Measurements from ENCODE around the gene TBX18. TPM values are rescaled to one million over a fixed set of nuclear protein-coding genes. Genes with fewer than 3 reads are reported as not detected.

The TBX18 gene
- total RNA-seq, 1 experiment from 2014 or later, result not detected

GRCh38 chr6:84804720-84805119 lies 40.3 kb upstream of the TBX18 start:
- Mint-ChIP-seq H3K27ac (no peak overlapping the region), H3K36me3 (ENCODE audit: insufficient read depth in 1 of 3, low read depth in 3 of 3) (no peaks in the 10 kb centered on the region), H3K4me3 (no peak overlapping the region), H3K4me1 (peaks cover 4% of the 10 kb centered on the region in 2 experiments), H3K27me3 (ENCODE audit: low read depth) (peaks cover 4% of the 10 kb centered on the region; the same call in 1 of the 2 replicates), H3K9me3 (no peaks in the 10 kb centered on the region)
- H2AFZ ChIP-seq (ENCODE audit: low read length), result no peak overlapping the region
- H3K27me3 ChIP-seq (ENCODE audit: insufficient read depth, low read length), result no peaks in the 10 kb centered on the region
- no peak overlapping the region for H3K14ac ChIP-seq (ENCODE audit: insufficient read depth, low read length)
- H2BK15ac ChIP-seq (ENCODE audit: low read depth, low read length), result no peak overlapping the region
- no peak overlapping the region for H4K91ac ChIP-seq (ENCODE audit: insufficient read length, low read depth, low read length)
- H3K9ac ChIP-seq (ENCODE audit: extremely low read depth, insufficient read length, low read length), result no peak overlapping the region
- no peak overlapping the region for H2AK5ac ChIP-seq (ENCODE audit: insufficient read length, low read length)
- DNase-seq, result no peak
- no peaks in the 10 kb centered on the region for H3K79me2 ChIP-seq (ENCODE audit: insufficient read depth, low read length)
- H2BK12ac ChIP-seq (ENCODE audit: insufficient read length, low read depth, low read length), result no peak overlapping the region
- no peak overlapping the region for H2BK5ac ChIP-seq (ENCODE audit: insufficient read length, low read length)
- no peak overlapping the region for H3K18ac ChIP-seq (ENCODE audit: insufficient read length, low read depth, low read length)
- peaks cover 2% of the 10 kb centered on the region for H4K20me1 ChIP-seq (ENCODE audit: control insufficient read depth, insufficient read depth, insufficient read length)
- no peak for TF ChIP-seq CTCF (conservative IDR thresholded peaks at IDR 0.05)
- no peak overlapping the region for H2BK20ac ChIP-seq (ENCODE audit: low read depth, low read length, poor library complexity, severe bottlenecking)
- H4K8ac ChIP-seq (replicated peaks; ENCODE audit: insufficient read length, low read depth, low read length), result no peak overlapping the region
- H3T11ph ChIP-seq (ENCODE audit: low read length), result no peak overlapping the region
- H3K4me2 ChIP-seq (ENCODE audit: insufficient read depth, insufficient read length, low read length), result no peak overlapping the region
- H3K9me3 ChIP-seq (ENCODE audit: control insufficient read depth, low read depth, low read length), result no peaks in the 10 kb centered on the region
- no peak overlapping the region for H2BK120ac ChIP-seq (ENCODE audit: low read depth, low read length, poor library complexity, severe bottlenecking)
- no peak overlapping the region for H4K5ac ChIP-seq (ENCODE audit: insufficient read length, low read depth, low read length)
- H3K4me1 ChIP-seq (ENCODE audit: insufficient read depth, low read length), result no peaks in the 10 kb centered on the region
- H3K27ac ChIP-seq (ENCODE audit: insufficient read length, low read depth, low read length), result no peak overlapping the region
- no peak overlapping the region for H3K23ac ChIP-seq (ENCODE audit: insufficient read length, low read depth, low read length)
- no peaks in the 10 kb centered on the region for H3K79me1 ChIP-seq (ENCODE audit: insufficient read depth, low read depth, low read length, poor library complexity, severe bottlenecking)
- H3K4ac ChIP-seq (ENCODE audit: low read depth, low read length), result no peak overlapping the region
- H3K23me2 ChIP-seq (ENCODE audit: insufficient read length, low read depth, low read length, poor library complexity, severe bottlenecking), result no peaks in the 10 kb centered on the region
- H3K56ac ChIP-seq (ENCODE audit: insufficient read length, low read depth, low read length), result no peak overlapping the region
- no CpG with 5 or more reads among the region's 3 CpGs for WGBS (ENCODE audit: extremely low coverage, insufficient read length, low lambda C conversion rate)

Data from H9 (cell line).